GM23338 (cell line): Measurements from ENCODE around the gene PDSS2. TPM values are rescaled to one million over a fixed set of nuclear protein-coding genes. Genes with fewer than 3 reads are reported as not detected.

Source experiments
- ATAC-seq: fragments of 200-7000 bp; cut with Tn5 transposase; 3 replicates; pipeline ENCODE4 v1.9.1; 2020
- DNase-seq: peaks from one replicate; pipeline ENCODE4 v3.0.0-alpha.2; 2015; ENCODE audit warnings: low spot score
- H2AFZ ChIP-seq: fragments of 200-600 bp; sonication (generic); 2 replicates; pipeline ENCODE4 v1.8.0; 2016; ENCODE audit warnings: antibody characterized with exemption, mild to moderate bottlenecking, moderate library complexity
- H3F3A ChIP-seq: fragments of 200-600 bp; sonication (generic); replicated peaks from 2 replicates; pipeline ENCODE4 v1.8.0; 2017; ENCODE audit warnings: antibody characterized with exemption, mixed run types, low read depth
- H3K27ac ChIP-seq: fragments of 200-600 bp; sonication (generic); 2 replicates; pipeline ENCODE4 v1.6.1; 2016; ENCODE audit warnings: low read depth
- H3K27me3 ChIP-seq: fragments of 200-600 bp; sonication (generic); 2 replicates; pipeline ENCODE4 v1.8.0; 2016; ENCODE audit warnings: mild to moderate bottlenecking, mixed run types, moderate library complexity; ENCODE audit not compliant: insufficient read depth
- H3K36me3 ChIP-seq: fragments of 200-600 bp; sonication (generic); 2 replicates; pipeline ENCODE4 v1.8.0; 2016; ENCODE audit warnings: mild to moderate bottlenecking; ENCODE audit not compliant: insufficient read depth
- H3K4me1 ChIP-seq: fragments of 200-600 bp; sonication (generic); 2 replicates; pipeline ENCODE4 v1.8.0; 2016; ENCODE audit warnings: mild to moderate bottlenecking, moderate library complexity; ENCODE audit not compliant: insufficient read depth
- H3K4me2 ChIP-seq: fragments of 200-600 bp; sonication (generic); 2 replicates; pipeline ENCODE4 v1.7.1; 2017; ENCODE audit warnings: mixed run types
- H3K4me3 ChIP-seq: fragments of 200-600 bp; sonication (generic); 2 replicates; pipeline ENCODE4 v1.6.1; 2016; ENCODE audit warnings: mixed run types
- H3K79me2 ChIP-seq: fragments of 200-600 bp; sonication (generic); replicated peaks from 2 replicates; pipeline ENCODE4 v1.8.0; 2017; ENCODE audit warnings: mild to moderate bottlenecking; ENCODE audit not compliant: insufficient read depth
- H3K9me2 ChIP-seq: fragments of 200-600 bp; sonication (generic); 2 replicates; pipeline ENCODE4 v1.8.0; 2017; ENCODE audit not compliant: insufficient read depth
- H4K20me1 ChIP-seq: fragments of 200-600 bp; sonication (generic); replicated peaks from 2 replicates; pipeline ENCODE4 v1.8.0; 2017; ENCODE audit warnings: mild to moderate bottlenecking; ENCODE audit not compliant: insufficient read depth
- H3K27ac Mint-ChIP-seq: 2 replicates; pipeline ENCODE4 v1.8.0; 2020; ENCODE audit warnings: inconsistent platforms, mild to moderate bottlenecking, moderate library complexity, mixed read lengths
- H3K27me3 Mint-ChIP-seq: 3 replicates; pipeline ENCODE4 v1.8.0; 2022; ENCODE audit warnings: low read depth, mild to moderate bottlenecking, moderate library complexity, mixed read lengths, inconsistent platforms; ENCODE audit not compliant: insufficient read depth, poor library complexity
- H3K36me3 Mint-ChIP-seq: 3 replicates; pipeline ENCODE4 v1.8.0; 2021; ENCODE audit warnings: low read depth, mild to moderate bottlenecking, inconsistent platforms, moderate library complexity, mixed read lengths
- H3K4me1 Mint-ChIP-seq: 3 replicates; pipeline ENCODE4 v1.8.0; 2020; ENCODE audit warnings: mild to moderate bottlenecking, inconsistent platforms, mixed read lengths
- H3K4me3 Mint-ChIP-seq: 3 replicates; pipeline ENCODE4 v1.8.0; 2021; ENCODE audit warnings: moderate library complexity, mild to moderate bottlenecking, inconsistent platforms, mixed read lengths
- H3K9me3 Mint-ChIP-seq: 3 replicates; pipeline ENCODE4 v1.8.0; 2020; ENCODE audit warnings: moderate library complexity, mild to moderate bottlenecking, inconsistent platforms, mixed read lengths
- EZH2 ChIP-seq: fragments of 200-600 bp; sonication (generic); IDR thresholded peaks from one replicate; pipeline ENCODE4 v1.8.0; 2017; ENCODE audit warnings: antibody characterized with exemption, mild to moderate bottlenecking, low read depth; ENCODE audit not compliant: unreplicated experiment
- EZH2phosphoT487 ChIP-seq: fragments of 200-600 bp; sonication (generic); IDR thresholded peaks from one replicate; pipeline ENCODE4 v1.8.1; 2018; ENCODE audit warnings: antibody characterized with exemption; ENCODE audit not compliant: unreplicated experiment
- POLR2AphosphoS5 ChIP-seq: IDR thresholded peaks from 2 replicates; pipeline ENCODE4 v1.6.1; 2016; ENCODE audit warnings: antibody characterized with exemption, low read depth
- STAT1 ChIP-seq: IDR thresholded peaks from one replicate; pipeline ENCODE4 v1.6.1; 2016; ENCODE audit warnings: antibody characterized with exemption; ENCODE audit not compliant: unreplicated experiment
- ZNF331 ChIP-seq: fragments of 250-450 bp; sonication (Bioruptor Pico); IDR thresholded peaks from 2 replicates; pipeline ENCODE4 v1.5.0; 2020; ENCODE audit warnings: low read depth, mild to moderate bottlenecking, moderate library complexity
- polyA plus RNA-seq: library from polyadenylated mRNA; unstranded; fragments of >200 nt; fragmentation: Nextera tagmentation; extraction: Ambion mirVana; gene quantifications from 2 replicates; pipeline ENCODE4 v1.2.1, GENCODE V29; 2016
- total RNA-seq: library from RNA; depleted of rRNA; stranded (reverse); fragments of >200 nt; shearing (Covaris generic); gene quantifications from 2 replicates; pipeline ENCODE4 v1.2.3, GENCODE V29; 2014
- TF ChIP-seq, protein P1 (sequence below): IDR thresholded peaks from 2 replicates; pipeline ENCODE4 v1.6.1; 2016; ENCODE audit warnings: antibody characterized with exemption
- TF ChIP-seq, protein P2 (sequence below), 2 experiments: fragments of 200-600 bp in 1 of 2; sonication (generic) in 1 of 2; conservative IDR thresholded peaks; 2 replicates each; pipeline versions ENCODE4 v1.5.1 to v1.6.1; 2016 to 2017; ENCODE audit warnings: antibody characterized with exemption in 2 of 2, low read depth in 2 of 2, mild to moderate bottlenecking in 2 of 2, moderate library complexity in 1 of 2
- TF ChIP-seq, protein P3 (sequence below): fragments of 250-450 bp; sonication (Bioruptor Pico); IDR thresholded peaks from 2 replicates; pipeline ENCODE4 v1.5.0; 2020; ENCODE audit warnings: mild to moderate bottlenecking, moderate library complexity

PDSS2 gene
- total and polyA plus RNA-seq, 2 experiments from 2014 or later: 7.3 to 16.7 TPM

DNA sequence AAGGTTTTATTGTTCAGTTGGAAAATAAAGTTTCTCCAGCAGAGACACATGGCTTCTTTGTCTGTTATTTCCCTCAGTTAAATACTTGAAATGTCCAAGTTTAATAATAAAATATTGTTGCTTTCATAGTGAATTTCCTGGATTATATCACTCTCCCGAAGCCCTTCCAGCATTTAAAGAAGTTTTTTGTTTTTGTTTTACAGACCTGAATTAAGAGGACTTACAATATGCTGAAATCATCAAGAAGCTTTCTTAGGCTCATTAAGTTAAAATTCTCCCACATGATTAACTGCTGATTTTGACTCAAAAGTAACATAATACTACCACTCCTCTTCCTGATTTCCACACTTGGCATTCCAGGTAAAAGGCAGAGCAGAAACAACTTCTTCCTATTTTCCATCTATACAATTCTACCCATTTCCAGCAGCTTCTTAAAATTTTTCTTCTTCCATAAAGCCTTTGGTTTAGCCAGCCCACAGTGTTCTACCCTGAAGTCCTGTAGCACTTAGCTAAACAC is 35.8 kb downstream of the PDSS2 start (continued):
- TF ChIP-seq, protein P1, sequence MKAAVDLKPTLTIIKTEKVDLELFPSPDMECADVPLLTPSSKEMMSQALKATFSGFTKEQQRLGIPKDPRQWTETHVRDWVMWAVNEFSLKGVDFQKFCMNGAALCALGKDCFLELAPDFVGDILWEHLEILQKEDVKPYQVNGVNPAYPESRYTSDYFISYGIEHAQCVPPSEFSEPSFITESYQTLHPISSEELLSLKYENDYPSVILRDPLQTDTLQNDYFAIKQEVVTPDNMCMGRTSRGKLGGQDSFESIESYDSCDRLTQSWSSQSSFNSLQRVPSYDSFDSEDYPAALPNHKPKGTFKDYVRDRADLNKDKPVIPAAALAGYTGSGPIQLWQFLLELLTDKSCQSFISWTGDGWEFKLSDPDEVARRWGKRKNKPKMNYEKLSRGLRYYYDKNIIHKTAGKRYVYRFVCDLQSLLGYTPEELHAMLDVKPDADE: no peak
- TF ChIP-seq EZH2phosphoT487 (no peak), EZH2 (no peak), ZNF331 (no peak), STAT1 (no peak)
- TF ChIP-seq, protein P2, sequence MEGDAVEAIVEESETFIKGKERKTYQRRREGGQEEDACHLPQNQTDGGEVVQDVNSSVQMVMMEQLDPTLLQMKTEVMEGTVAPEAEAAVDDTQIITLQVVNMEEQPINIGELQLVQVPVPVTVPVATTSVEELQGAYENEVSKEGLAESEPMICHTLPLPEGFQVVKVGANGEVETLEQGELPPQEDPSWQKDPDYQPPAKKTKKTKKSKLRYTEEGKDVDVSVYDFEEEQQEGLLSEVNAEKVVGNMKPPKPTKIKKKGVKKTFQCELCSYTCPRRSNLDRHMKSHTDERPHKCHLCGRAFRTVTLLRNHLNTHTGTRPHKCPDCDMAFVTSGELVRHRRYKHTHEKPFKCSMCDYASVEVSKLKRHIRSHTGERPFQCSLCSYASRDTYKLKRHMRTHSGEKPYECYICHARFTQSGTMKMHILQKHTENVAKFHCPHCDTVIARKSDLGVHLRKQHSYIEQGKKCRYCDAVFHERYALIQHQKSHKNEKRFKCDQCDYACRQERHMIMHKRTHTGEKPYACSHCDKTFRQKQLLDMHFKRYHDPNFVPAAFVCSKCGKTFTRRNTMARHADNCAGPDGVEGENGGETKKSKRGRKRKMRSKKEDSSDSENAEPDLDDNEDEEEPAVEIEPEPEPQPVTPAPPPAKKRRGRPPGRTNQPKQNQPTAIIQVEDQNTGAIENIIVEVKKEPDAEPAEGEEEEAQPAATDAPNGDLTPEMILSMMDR (conservative IDR thresholded peaks at IDR 0.05; ENCODE audit: low read depth in 2 of 2): no peak

DNA sequence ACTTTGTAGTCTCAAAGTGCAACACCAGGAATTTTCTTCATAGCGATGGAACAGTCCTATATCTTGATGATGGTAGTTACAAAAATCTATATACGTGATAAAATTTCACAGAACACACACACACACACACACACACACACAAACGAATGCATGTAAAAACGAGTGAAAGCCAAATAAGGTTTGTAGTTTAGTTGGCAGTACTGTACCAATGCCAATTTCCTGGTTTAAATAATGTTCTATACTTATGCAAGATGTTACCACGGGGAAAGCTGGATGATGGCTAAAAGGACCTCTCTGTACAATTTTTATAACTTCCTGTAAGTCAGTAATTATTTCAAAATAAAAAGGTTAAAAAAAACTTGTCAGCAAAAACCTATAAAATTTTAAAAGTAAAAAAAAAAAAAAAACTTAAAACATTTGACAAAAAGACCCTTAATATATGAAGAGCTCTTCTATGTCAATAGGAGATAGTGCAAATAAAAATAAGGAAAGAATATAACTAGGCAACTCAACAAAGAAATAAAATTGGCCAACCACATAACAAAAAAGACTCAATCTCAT is 37.6 kb downstream of the PDSS2 start:
- Histone ChIP-seq H3K4me1 (peaks cover 12% of the 10 kb centered on the region), H3K27me3 (no peaks in the 10 kb centered on the region), H3K4me3 (no peak overlapping the region), H3K27ac (no peak overlapping the region), H3F3A (no peaks in the 10 kb centered on the region), H4K20me1 (peaks cover 3% of the 10 kb centered on the region; the same call in 1 of the 2 replicates), H3K79me2 (peaks cover 48% of the 10 kb centered on the region), H3K4me2 (no peak overlapping the region), H2AFZ (no peak overlapping the region), H3K9me2 (no peaks in the 10 kb centered on the region), H3K36me3 (peaks cover 4% of the 10 kb centered on the region; the same call in 1 of the 2 replicates)
- H3K4me1 Mint-ChIP-seq: peaks cover 16% of the 10 kb centered on the region
- peaks cover 25% of the 10 kb centered on the region for H3K9me3 Mint-ChIP-seq
- no peaks in the 10 kb centered on the region for H3K27me3 Mint-ChIP-seq
- H3K36me3 Mint-ChIP-seq: peaks cover 25% of the 10 kb centered on the region
- ATAC-seq (no peak), DNase-seq (no peak)
- no peak overlapping the region for H3K4me3 Mint-ChIP-seq
- H3K27ac Mint-ChIP-seq: no peak overlapping the region
- TF ChIP-seq, protein P2 (conservative IDR thresholded peaks at IDR 0.05; ENCODE audit: low read depth in 2 of 2): no peak

DNA sequence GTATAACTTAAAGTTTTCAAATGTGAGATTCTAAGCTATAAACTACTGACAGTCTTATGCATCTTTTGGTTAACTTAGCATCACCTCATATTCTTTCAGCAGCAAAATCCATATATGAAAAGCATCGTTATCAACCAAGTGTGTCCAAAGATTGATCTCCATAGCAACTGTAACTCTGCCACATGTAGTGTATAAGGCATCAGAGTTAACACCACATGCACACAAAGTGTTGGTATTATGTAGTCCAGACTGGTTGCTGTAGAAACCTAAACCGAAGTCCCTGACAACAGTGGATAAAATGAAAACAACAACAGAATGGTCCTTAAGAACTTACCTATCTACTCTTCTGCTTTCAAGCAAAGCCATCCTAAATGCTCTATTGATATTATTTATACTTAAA is 39.6 kb downstream of the PDSS2 start:
- Mint-ChIP-seq H3K4me1 (peaks cover 31% of the 10 kb centered on the region), H3K9me3 (peaks cover 5% of the 10 kb centered on the region), H3K27me3 (no peaks in the 10 kb centered on the region), H3K27ac (no peak overlapping the region), H3K36me3 (peaks cover 5% of the 10 kb centered on the region), H3K4me3 (no peak overlapping the region)
- Histone ChIP-seq H3K4me3 (no peak overlapping the region), H3K9me2 (no peaks in the 10 kb centered on the region), H4K20me1 (peaks cover 7% of the 10 kb centered on the region; the same call in 1 of the 2 replicates), H3K4me2 (no peak overlapping the region), H2AFZ (no peak overlapping the region), H3K36me3 (no peaks in the 10 kb centered on the region), H3K27ac (no peak overlapping the region), H3F3A (no peaks in the 10 kb centered on the region), H3K79me2 (peaks cover 59% of the 10 kb centered on the region), H3K4me1 (peaks cover 27% of the 10 kb centered on the region), H3K27me3 (no peaks in the 10 kb centered on the region)
- ATAC-seq (no peak), DNase-seq (no peak)
- no peak for TF ChIP-seq POLR2AphosphoS5
- TF ChIP-seq, protein P3, sequence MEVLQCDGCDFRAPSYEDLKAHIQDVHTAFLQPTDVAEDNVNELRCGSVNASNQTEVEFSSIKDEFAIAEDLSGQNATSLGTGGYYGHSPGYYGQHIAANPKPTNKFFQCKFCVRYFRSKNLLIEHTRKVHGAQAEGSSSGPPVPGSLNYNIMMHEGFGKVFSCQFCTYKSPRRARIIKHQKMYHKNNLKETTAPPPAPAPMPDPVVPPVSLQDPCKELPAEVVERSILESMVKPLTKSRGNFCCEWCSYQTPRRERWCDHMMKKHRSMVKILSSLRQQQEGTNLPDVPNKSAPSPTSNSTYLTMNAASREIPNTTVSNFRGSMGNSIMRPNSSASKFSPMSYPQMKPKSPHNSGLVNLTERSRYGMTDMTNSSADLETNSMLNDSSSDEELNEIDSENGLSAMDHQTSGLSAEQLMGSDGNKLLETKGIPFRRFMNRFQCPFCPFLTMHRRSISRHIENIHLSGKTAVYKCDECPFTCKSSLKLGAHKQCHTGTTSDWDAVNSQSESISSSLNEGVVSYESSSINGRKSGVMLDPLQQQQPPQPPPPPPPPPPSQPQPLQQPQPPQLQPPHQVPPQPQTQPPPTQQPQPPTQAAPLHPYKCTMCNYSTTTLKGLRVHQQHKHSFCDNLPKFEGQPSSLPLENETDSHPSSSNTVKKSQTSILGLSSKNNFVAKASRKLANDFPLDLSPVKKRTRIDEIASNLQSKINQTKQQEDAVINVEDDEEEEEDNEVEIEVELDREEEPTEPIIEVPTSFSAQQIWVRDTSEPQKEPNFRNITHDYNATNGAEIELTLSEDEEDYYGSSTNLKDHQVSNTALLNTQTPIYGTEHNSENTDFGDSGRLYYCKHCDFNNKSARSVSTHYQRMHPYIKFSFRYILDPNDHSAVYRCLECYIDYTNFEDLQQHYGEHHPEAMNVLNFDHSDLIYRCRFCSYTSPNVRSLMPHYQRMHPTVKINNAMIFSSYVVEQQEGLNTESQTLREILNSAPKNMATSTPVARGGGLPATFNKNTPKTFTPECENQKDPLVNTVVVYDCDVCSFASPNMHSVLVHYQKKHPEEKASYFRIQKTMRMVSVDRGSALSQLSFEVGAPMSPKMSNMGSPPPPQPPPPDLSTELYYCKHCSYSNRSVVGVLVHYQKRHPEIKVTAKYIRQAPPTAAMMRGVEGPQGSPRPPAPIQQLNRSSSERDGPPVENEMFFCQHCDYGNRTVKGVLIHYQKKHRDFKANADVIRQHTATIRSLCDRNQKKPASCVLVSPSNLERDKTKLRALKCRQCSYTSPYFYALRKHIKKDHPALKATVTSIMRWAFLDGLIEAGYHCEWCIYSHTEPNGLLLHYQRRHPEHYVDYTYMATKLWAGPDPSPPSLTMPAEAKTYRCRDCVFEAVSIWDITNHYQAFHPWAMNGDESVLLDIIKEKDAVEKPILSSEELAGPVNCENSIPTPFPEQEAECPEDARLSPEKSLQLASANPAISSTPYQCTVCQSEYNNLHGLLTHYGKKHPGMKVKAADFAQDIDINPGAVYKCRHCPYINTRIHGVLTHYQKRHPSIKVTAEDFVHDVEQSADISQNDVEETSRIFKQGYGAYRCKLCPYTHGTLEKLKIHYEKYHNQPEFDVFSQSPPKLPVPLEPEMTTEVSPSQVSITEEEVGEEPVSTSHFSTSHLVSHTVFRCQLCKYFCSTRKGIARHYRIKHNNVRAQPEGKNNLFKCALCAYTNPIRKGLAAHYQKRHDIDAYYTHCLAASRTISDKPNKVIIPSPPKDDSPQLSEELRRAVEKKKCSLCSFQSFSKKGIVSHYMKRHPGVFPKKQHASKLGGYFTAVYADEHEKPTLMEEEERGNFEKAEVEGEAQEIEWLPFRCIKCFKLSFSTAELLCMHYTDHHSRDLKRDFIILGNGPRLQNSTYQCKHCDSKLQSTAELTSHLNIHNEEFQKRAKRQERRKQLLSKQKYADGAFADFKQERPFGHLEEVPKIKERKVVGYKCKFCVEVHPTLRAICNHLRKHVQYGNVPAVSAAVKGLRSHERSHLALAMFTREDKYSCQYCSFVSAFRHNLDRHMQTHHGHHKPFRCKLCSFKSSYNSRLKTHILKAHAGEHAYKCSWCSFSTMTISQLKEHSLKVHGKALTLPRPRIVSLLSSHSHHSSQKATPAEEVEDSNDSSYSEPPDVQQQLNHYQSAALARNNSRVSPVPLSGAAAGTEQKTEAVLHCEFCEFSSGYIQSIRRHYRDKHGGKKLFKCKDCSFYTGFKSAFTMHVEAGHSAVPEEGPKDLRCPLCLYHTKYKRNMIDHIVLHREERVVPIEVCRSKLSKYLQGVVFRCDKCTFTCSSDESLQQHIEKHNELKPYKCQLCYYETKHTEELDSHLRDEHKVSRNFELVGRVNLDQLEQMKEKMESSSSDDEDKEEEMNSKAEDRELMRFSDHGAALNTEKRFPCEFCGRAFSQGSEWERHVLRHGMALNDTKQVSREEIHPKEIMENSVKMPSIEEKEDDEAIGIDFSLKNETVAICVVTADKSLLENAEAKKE: no peak
